C1 segment of cervical spinal cord (tissue), 14 donors: Measurements from ENCODE around the gene ERO1A.

Experiments used
- DNase-seq, 14 donors: peaks; one replicate each; lab custom pipeline; 2025; lab: John Stamatoyannopoulos, UW

The ERO1A gene

GRCh38 chr14:52607061-52607460 is 88.3 kb downstream of the ERO1A start:
- DNase-seq, result peak in 1 of 14 donors; percentile 63

DNA sequence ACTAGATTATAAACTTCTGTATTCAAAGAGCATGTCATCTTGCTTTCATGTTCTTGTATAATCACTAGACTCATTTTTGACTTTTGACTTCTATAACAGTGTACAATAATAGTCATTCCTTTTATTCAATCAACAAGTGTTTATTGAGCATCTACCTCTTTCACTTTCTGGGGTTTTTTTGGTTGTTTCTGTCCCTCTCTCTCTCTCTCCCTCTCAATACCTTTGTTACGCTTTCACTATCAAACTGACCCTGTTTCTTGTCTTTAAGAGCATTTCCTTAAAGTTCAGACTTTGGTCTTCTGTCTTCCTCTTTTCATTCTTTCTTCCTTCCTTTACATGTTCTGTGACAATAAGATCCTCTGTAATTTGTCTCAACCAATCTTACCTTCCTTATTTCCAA is 93.2 kb downstream of the ERO1A start:
- no peak for DNase-seq

DNA sequence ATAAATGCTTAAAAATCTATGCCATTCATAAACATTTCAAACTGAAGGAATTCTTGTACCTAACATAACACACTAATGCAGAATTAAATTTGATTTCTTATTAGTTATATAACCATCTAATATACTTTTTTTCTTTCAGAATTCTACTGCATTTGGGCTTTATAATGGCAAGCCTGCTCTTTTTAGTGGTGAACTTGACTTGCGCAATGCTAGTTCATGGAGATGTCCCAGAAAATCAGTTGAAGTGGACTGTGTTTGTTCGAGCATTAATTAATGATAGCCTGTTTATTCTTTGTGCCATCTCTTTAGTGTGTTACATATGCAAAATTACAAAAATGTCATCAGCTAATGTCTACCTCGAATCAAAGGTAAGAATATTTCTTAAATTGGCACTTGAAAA is 95.4 kb downstream of the ERO1A start:
- no peak for DNase-seq

- DNase-seq, result no peak
Observed at GRCh38 chr14:52598568-52598967, 96.8 kb downstream of the ERO1A start.

GRCh38 chr14:52596861-52597260 is 98.5 kb downstream of the ERO1A start:
- DNase-seq, result no peak

DNA sequence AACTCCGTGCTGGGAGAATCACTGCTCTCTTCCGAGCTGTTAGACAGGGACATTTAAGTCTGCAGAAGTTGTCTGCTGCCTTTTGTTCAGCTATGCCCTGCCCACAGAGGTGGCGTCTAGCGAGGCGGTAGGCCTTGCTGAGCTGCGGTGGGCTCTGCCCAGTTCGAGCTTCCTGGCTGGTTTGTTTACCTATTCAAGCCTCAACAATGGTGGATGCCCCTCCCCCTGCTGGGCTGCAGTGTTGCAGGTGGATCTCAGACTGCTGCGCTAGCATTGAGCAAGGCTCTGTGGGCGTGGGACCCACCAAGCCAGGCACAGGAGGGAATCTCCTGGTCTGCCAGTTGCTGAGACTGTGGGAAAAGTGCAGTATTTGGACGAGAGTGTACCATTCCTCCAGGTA is 99.0 kb downstream of the ERO1A start:
- no peak for DNase-seq

DNA sequence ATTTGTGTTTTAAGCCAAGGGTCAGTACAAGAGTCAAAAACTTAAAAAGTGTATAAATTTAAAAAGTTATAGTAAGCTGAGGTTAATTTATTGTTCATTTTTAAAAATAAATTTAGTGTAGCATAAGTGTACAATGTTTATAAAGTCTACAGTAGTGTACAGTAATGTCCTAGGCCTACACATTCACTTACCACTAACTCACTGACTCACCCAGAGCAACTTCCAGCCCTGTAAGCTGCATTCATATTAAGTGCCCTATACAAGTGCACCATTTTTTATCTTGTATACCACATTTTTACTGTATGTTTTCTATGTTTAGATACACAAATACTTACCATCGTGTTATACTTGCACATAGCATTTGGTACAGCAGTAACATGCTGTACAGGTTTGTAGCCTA is 105.0 kb downstream of the ERO1A start:
- DNase-seq, result no peak
